ENCODE data around the gene ZKSCAN3. TPM values are rescaled to one million over a fixed set of nuclear protein-coding genes. Genes with fewer than 3 reads are reported as not detected.

ZKSCAN3 gene
- total and polyA plus RNA-seq, 2 of the 8 experiments (the other 6 are each of a cell fraction or from before 2014, with no cell fraction given) = 2.7 to 9.8 TPM

DNA sequence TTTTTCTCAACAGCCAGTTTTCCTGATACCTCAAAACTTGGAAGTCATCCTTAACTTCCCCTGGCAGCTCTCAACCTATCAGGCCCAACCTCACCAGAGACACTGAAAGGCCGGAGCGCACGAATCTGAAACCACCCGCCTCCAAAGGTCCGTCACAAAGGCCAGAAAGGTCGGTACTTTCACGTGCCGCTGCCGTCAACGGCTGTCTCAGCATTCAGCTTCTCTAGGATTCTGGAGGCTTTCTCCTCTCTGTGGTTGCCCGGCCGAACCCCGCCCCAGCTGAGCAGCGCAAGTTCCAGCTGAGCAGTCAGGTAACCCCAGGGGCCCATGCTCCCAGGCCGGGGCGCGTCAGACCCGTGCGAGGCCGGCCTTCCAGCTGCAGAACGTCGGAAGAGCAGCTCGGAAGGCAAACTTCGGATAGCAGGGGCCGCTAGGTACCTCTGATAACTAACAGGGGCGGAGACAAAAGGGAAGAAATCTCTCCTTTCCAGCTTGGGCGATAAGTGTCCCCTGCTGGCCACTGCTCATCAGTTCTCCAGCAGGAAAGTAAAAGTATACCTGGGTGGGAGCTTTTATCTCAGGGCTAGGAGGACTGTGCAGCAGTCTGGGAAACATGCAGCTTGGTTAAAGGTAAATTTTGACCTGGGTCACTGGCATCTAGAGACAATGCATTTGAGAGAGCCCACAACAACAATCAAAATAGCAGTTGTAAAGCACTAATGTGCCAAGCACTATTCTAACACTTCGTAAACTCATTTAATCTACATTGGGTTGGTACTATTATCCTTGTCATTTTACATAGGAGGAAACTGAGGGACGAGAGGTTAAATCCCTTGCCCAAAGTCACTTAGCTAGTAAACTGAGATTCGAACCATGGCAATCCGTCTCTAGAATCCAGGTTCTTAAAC lies 33.7 kb downstream of the ZKSCAN3 start:
- H2BK20ac ChIP-seq (ENCODE audit: low read length) = no peak overlapping the region
- peaks cover 3 to 52% (median 21%) of the 10 kb centered on the region in 4 experiments for H3K36me3 ChIP-seq (ENCODE audit: control insufficient read depth in 2 of 4, insufficient read depth in 4 of 4, low read length in 3 of 4)
- H4K8ac ChIP-seq (ENCODE audit: extremely low read depth, insufficient read depth, low read length) = peak overlapping the region; percentile 35; the same call in 1 of the 2 replicates
- no peaks in the 10 kb centered on the region for H3K23me2 ChIP-seq (ENCODE audit: low read depth, low read length)
- H3K4me3 ChIP-seq (ENCODE audit: extremely low read depth in 1 of 4, insufficient read depth in 2 of 4, low read depth in 3 of 4, low read length in 4 of 4) = peak overlapping the region; percentile 52 to 68 (median 61)
- 12% methylated on average over 31 of the region's 31 CpGs; no CpG with 5 or more reads in 1 of the 2 experiments for WGBS, 2 experiments (ENCODE audit: extremely low coverage in 1 of 2, insufficient coverage in 1 of 2, insufficient read length in 1 of 2, insufficient replicate concordance in 2 of 2, low coverage in 1 of 2, low lambda C conversion rate in 2 of 2, missing lambda C conversion rate in 1 of 2)
- ChIA-PET CTCF (ENCODE audit: partially characterized antibody) (interaction anchor here (0.7 to 5.1 kb wide), 17 partner anchors 8 to 261 kb away, joined by 3 to 34 read pairs (median 4); partner anchors contain the start of genes GPX6 and ZSCAN12), POLR2A (ENCODE audit: partially characterized antibody) (interaction anchor here (0.8 to 6.2 kb wide), 15 partner anchors 12 to 246 kb away, joined by 3 to 62 read pairs (median 5); partner anchors contain the start of genes ZKSCAN3, ZKSCAN4, ZSCAN12 and ZSCAN26)
- H2AFZ ChIP-seq (ENCODE audit: low read length) = peak overlapping the region; percentile 24; the same call in 1 of the 2 replicates
- no peaks in the 10 kb centered on the region; the same call in 1 of the 2 replicates for H3K79me1 ChIP-seq (ENCODE audit: low read depth, low read length)
- no peak overlapping the region for H3K4ac ChIP-seq (replicated peaks; ENCODE audit: insufficient read length, low read depth, low read length)
- H2BK5ac ChIP-seq (ENCODE audit: low read depth, low read length) = no peak overlapping the region
- H2BK12ac ChIP-seq (ENCODE audit: low read depth, low read length) = no peak overlapping the region
- H3K23ac ChIP-seq (ENCODE audit: insufficient read length) = no peak overlapping the region
- no peak overlapping the region for H3K14ac ChIP-seq (ENCODE audit: insufficient read length)
- H3K9ac ChIP-seq (replicated peaks in 1 of 4; ENCODE audit: extremely low read depth in 1 of 4, low read depth in 3 of 4, low read length in 3 of 4) = peak overlapping the region; percentile 9 to 60 (median 56)
- FAIRE-seq (peak; percentile 95), DNase-seq (ENCODE audit: low read depth in 1 of 2, low spot score in 2 of 2) (peak; percentile 87 to 94)
- peaks cover 2 to 3% of the 10 kb centered on the region in 2 experiments for H4K20me1 ChIP-seq (replicated peaks in 1 of 2; ENCODE audit: control insufficient read depth in 1 of 2, insufficient read depth in 2 of 2, low read length in 2 of 2)
- no peak overlapping the region for H2BK120ac ChIP-seq (replicated peaks; ENCODE audit: low read depth, low read length)
- H3K18ac ChIP-seq (ENCODE audit: extremely low read depth, low read length) = no peak overlapping the region
- H2BK15ac ChIP-seq (ENCODE audit: low read length) = no peak overlapping the region
- H4K91ac ChIP-seq (replicated peaks; ENCODE audit: insufficient read length, low read length) = no peak overlapping the region
- H3K9me3 ChIP-seq (ENCODE audit: insufficient read depth in 2 of 2, low read depth in 1 of 2, low read length in 1 of 2) = no peaks in the 10 kb centered on the region; a peak in 1 of 4 replicates
- no peak overlapping the region for H3K56ac ChIP-seq (replicated peaks; ENCODE audit: insufficient read length, low read depth, low read length)
- H3K27ac ChIP-seq (ENCODE audit: low read depth, low read length) = peak overlapping the region; percentile 41; the same call in 1 of the 2 replicates
- H3K4me1 ChIP-seq (replicated peaks in 1 of 4; ENCODE audit: control insufficient read depth in 3 of 4, insufficient read depth in 4 of 4, low read length in 3 of 4) = peaks cover 0 to 3% (median 1%) of the 10 kb centered on the region in 4 experiments; a peak in 3 of 7 replicates
- H3K79me2 ChIP-seq (ENCODE audit: control insufficient read depth in 1 of 2, insufficient read depth in 2 of 2, low read length in 2 of 2) = peaks cover 0 to 12% of the 10 kb centered on the region in 2 experiments; a peak in 1 of 4 replicates
- H3K4me2 ChIP-seq (ENCODE audit: insufficient read depth in 1 of 2, low read depth in 2 of 2, low read length in 2 of 2) = peak overlapping the region; percentile 60 to 80
- H2AK5ac ChIP-seq (ENCODE audit: low read depth, low read length) = no peak overlapping the region
- peak overlapping the region; percentile 47 for H4K5ac ChIP-seq (ENCODE audit: insufficient read length, low read depth, low read length)
- no peaks in the 10 kb centered on the region for H3K27me3 ChIP-seq (replicated peaks in 1 of 4; ENCODE audit: control insufficient read depth in 3 of 4, extremely low read depth in 1 of 4, insufficient read depth in 3 of 4, low read length in 3 of 4)
- no peak for TF ChIP-seq MAFK (IDR thresholded peaks at IDR 0.05; ENCODE audit: low read depth, low read length)
- TF ChIP-seq FOSL1 (IDR thresholded peaks at IDR 0.05; ENCODE audit: insufficient read depth, low read depth, low read length) = no peak
- TF ChIP-seq BCL11A (IDR thresholded peaks at IDR 0.05; ENCODE audit: low read depth in 2 of 2, low read length in 2 of 2) = no peak
- no peak for TF ChIP-seq BRCA1 (IDR thresholded peaks at IDR 0.05; ENCODE audit: low read depth, low read length)
- TF ChIP-seq SP1 (IDR thresholded peaks at IDR 0.05; ENCODE audit: low read depth, low read length) = peak; percentile 71; the same call in 1 of the 2 replicates
- no peak; the same call in 1 of the 2 replicates for TF ChIP-seq JUND (IDR thresholded peaks at IDR 0.05; ENCODE audit: low read length)
- TF ChIP-seq, protein P1, sequence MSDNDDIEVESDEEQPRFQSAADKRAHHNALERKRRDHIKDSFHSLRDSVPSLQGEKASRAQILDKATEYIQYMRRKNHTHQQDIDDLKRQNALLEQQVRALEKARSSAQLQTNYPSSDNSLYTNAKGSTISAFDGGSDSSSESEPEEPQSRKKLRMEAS (IDR thresholded peaks at IDR 0.05) = peak; percentile 97
- TF ChIP-seq YY1 (IDR thresholded peaks at IDR 0.05; ENCODE audit: low read depth, low read length) = 0 out of 2 replicates have a peak, but pooled peaks have one; percentile 50
- peak; percentile 94 to 96 for TF ChIP-seq SIN3A (conservative IDR thresholded peaks at IDR 0.05 in 1 of 2, IDR thresholded peaks at IDR 0.05 in 1 of 2; ENCODE audit: low read depth in 1 of 2, low read length in 2 of 2)
- TF ChIP-seq ASH2L (IDR thresholded peaks at IDR 0.05; ENCODE audit: low read length) = peak; percentile 83

All from H1 (cell line).